ENCODE data around the gene PRR23A. TPM values are rescaled to one million over a fixed set of nuclear protein-coding genes. Genes with fewer than 3 reads are reported as not detected.

Gene PRR23A
- total RNA-seq, 1 donor from 2014 or later = not detected

DNA sequence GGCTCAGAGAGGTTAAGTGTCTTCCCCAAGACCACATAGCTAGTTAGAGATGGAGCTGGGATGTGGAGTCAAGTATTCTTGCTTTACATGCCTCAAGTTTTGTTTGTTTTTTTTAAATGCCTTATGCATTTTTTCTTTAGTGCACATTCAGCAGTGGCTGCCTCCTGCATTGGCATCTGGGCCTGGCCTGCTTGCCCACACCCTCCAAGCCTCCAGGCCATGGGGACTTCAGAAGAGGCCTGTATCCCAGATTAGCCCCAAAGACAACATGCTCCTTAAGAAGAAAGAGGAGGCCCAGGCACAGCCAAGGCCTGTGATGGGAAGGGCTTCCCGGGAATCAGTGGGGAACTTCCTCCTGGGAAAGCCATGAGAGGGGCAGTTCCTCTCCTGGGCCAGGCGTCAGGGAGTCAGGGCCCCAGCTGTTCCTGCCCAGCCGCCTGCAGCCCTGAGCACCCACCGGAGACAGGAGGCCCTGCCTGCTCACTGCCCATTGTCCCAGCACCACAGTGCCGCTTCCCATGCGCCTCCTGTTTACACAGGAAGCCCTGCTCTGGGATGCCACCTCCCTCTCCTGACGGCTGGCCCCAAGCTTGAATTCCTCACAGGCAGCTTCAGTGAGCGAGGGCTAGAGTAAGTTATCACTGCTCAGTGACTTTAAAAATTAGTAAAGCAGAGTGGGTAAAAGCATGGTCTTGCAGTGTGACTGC, 43.1 kb downstream of the PRR23A start:
- FAIRE-seq (no peak), DNase-seq (ENCODE audit: low read depth) (no peak)
- no peak overlapping the region for H3K4me3 ChIP-seq (ENCODE audit: low read depth, low read length)
- peaks cover 4% of the 10 kb centered on the region for H3K27me3 ChIP-seq (ENCODE audit: control insufficient read depth, insufficient read depth, low read length)
- TF ChIP-seq, protein P1, sequence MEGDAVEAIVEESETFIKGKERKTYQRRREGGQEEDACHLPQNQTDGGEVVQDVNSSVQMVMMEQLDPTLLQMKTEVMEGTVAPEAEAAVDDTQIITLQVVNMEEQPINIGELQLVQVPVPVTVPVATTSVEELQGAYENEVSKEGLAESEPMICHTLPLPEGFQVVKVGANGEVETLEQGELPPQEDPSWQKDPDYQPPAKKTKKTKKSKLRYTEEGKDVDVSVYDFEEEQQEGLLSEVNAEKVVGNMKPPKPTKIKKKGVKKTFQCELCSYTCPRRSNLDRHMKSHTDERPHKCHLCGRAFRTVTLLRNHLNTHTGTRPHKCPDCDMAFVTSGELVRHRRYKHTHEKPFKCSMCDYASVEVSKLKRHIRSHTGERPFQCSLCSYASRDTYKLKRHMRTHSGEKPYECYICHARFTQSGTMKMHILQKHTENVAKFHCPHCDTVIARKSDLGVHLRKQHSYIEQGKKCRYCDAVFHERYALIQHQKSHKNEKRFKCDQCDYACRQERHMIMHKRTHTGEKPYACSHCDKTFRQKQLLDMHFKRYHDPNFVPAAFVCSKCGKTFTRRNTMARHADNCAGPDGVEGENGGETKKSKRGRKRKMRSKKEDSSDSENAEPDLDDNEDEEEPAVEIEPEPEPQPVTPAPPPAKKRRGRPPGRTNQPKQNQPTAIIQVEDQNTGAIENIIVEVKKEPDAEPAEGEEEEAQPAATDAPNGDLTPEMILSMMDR (IDR thresholded peaks at IDR 0.05; ENCODE audit: insufficient read depth, low read length, severe bottlenecking) = no peak
- no peaks in the 10 kb centered on the region for H3K36me3 ChIP-seq (ENCODE audit: control insufficient read depth, insufficient read depth, low read length)

DNA sequence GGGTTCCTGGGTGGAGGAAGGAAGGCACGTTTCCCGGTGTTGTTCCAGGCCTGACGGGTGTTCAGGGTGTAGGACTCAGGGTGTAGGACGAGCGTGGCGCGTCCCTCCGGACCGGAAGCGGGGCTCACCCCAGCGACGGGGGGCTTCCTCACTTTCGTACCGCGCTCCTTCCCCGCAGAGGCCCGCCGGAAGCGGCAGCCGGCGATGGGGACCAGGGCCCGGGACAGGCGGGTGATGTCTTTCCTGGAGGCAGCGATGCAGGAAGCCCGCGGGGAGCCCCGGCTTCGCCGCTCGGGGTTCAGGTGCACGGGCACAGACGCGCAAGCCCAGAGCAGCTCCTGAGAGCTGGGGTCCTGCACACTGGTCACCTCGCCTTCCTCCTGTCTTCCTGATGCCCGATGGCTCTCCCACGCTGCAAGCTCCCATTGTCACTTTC, 45.6 kb downstream of the PRR23A start:
- FAIRE-seq = no peak
- peaks cover 7% of the 10 kb centered on the region for H3K27me3 ChIP-seq (ENCODE audit: control insufficient read depth, insufficient read depth, low read length)
- TF ChIP-seq, protein P1 (IDR thresholded peaks at IDR 0.05; ENCODE audit: insufficient read depth, low read length, severe bottlenecking) = no peak
- H3K4me3 ChIP-seq (ENCODE audit: low read depth, low read length) = no peak overlapping the region
- no peak for DNase-seq (ENCODE audit: low read depth)
- no peaks in the 10 kb centered on the region for H3K36me3 ChIP-seq (ENCODE audit: control insufficient read depth, insufficient read depth, low read length)

Other genes with a start within 250 kb of the PRR23A start
- gene PIK3CB, start 171.3 kb downstream of the PRR23A start, total RNA-seq = 11.3 and 15.0 TPM in 2 replicates
- 0.26 and 0.51 TPM in 2 replicates for gene FOXL2, start 59.1 kb downstream of the PRR23A start, total RNA-seq
- under 0.01 and 0.13 TPM in 2 replicates for gene FOXL2NB, start 59.1 kb downstream of the PRR23A start, total RNA-seq
- gene PRR23B, start 14.7 kb upstream of the PRR23A start, total RNA-seq = not detected in 2 replicates
- gene PRR23C, start 38.6 kb upstream of the PRR23A start, total RNA-seq = not detected in 2 replicates

Measured in bronchial epithelial cell (primary cell).